ENCODE results near the gene TFF3.
A peak's percentile ranks its signal among the peaks of the same experiment; 100 is the strongest.

The TFF3 gene

DNA sequence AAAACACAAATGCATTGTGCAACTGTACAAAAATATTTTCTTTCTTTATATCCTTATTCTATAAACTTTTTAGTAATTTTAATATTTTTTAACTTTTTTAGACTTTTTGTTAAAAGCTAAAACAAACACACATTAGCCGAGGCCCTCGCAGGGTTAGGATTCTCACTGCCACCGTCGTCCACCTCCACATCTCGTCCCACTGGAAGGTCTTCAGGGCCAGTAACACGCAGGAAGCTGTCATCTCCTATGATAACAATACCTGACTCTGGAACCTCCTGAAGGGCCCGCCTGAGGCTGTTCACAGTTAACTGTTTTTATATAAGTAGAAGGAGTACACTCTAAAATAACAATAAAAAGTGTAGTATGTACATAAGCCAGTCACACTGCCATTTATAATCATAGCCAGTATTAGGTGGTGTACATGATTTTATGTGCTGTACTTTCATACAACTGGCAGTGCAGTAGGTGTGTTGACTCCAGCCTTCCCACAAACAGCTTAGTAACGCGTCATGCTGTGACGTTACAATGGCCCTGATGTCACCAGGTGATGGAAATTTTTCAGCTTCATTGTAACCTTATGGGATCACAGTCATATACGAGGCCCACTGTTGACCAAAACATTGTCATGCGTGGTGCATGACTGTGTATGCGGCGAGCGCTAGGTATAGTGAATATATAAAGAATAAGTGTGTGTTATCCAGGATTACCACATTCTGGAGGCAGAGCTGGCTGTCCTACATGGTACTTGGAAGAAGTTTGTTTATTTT, 26.8 kb upstream of the TFF3 start:
- Histone ChIP-seq H3K4me3 (no peak overlapping the region), H3K9me3 (no peaks in the 10 kb centered on the region), H3K27me3 (peaks cover 0 to 27% of the 10 kb centered on the region in 2 donors), H3K4me1 (peaks cover 0 to 8% (median 0%) of the 10 kb centered on the region in 4 donors), H3K27ac (no peak overlapping the region), H3K36me3 (no peaks in the 10 kb centered on the region)
- intact Hi-C loops (cut with DNase I; ENCODE audit: low total_unique reads) = no loop called here
- TF ChIP-seq, protein P1, sequence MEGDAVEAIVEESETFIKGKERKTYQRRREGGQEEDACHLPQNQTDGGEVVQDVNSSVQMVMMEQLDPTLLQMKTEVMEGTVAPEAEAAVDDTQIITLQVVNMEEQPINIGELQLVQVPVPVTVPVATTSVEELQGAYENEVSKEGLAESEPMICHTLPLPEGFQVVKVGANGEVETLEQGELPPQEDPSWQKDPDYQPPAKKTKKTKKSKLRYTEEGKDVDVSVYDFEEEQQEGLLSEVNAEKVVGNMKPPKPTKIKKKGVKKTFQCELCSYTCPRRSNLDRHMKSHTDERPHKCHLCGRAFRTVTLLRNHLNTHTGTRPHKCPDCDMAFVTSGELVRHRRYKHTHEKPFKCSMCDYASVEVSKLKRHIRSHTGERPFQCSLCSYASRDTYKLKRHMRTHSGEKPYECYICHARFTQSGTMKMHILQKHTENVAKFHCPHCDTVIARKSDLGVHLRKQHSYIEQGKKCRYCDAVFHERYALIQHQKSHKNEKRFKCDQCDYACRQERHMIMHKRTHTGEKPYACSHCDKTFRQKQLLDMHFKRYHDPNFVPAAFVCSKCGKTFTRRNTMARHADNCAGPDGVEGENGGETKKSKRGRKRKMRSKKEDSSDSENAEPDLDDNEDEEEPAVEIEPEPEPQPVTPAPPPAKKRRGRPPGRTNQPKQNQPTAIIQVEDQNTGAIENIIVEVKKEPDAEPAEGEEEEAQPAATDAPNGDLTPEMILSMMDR (IDR thresholded peaks at IDR 0.05) = no peak
- no peak for DNase-seq

DNA sequence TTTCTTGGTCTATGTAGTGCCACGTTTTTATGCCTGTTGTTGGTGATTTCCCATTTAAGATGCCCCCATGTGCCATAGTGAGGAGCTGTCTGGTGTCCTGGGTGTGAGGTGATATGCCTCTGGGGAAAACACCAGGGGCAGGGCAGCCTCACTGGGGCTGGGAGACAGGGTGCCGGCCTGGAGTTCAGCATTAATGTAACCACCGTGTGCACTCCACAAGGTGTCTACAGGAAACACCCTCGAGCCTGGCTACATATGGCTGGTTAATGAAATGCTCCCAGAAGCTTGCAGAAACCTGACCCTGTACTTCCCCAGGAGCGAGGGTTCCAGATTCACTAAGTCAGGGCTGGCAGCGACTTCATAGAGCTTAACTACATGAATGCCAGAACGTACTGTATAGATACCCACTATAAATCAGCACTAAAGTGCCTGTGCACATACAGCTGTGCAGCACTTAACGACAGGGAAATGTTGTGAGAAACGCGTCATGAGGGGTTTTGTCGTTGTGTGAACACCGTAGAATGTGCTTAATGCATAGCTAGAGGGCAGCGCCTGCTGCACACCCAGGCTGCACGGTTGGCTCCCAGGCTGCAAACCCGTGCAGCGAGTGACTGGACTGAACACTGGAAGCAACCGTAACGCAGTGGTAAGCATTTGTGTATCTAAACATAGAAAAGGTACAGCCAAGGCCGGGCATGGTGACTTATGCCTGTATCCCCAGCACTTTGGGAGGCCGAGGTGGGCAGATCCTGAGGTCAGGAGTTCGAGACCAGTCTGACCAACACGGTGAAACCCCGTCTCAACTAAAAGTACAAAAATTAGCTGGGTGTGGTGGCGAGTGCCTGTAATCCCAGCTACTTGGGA, 25.2 kb upstream of the TFF3 start:
- H3K36me3 ChIP-seq = no peaks in the 10 kb centered on the region
- H3K27me3 ChIP-seq = peaks cover 0 to 29% of the 10 kb centered on the region in 2 donors
- no peaks in the 10 kb centered on the region for H3K9me3 ChIP-seq
- no peak for DNase-seq
- H3K4me1 ChIP-seq = peaks cover 0 to 8% (median 0%) of the 10 kb centered on the region in 4 donors
- H3K4me3 ChIP-seq = no peak overlapping the region
- H3K27ac ChIP-seq = no peak overlapping the region
- TF ChIP-seq, protein P1 (IDR thresholded peaks at IDR 0.05) = no peak
- intact Hi-C loops (cut with DNase I; ENCODE audit: low total_unique reads) = no loop called here

DNA sequence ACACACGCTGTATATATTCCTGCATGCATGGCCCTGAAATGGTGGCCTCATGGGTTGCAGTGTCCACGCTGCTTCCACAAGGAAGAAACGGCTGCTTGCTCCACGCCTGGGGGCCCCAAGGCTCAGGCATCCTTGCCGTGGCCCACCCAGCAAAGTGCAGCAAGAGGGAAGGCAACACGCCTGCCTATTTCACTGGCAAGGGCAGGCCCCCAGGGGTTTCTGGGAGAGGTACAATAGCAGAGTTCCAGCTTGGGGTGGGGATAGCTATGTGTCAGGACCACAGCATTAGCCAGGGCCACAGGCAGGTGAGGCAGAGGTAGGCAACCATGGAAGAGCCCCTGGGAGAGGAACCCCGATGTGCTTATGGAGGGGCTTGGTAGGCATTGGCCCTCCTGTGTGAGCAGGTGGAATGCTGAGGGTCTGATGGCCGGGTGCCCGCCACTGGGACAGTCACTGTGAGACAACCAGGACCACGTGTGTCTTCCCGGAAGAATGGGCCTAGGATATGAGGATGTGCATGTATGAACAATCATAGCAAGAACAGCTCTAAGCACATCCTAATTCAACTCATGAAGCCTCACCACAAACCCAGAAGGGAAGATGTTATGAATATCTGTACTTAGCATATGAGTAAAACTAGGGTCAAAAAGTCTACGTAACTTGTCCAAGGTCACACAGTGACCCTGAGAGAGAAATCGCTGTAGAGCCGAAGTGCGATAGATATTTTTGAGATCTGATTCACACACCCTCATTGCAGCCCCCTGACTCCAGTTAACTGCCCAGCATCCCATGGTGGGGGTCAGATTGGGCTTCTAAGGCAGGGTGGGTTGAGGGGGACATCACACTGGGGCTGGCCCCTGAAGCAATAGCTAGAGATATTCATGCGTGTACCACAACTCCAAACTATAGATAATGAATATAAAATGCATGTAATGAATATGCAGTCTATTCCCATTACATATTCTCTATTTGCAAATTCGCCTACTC, 23.8 kb upstream of the TFF3 start:
- intact Hi-C loops (cut with DNase I; ENCODE audit: low total_unique reads) = loop anchor here (5.0 kb wide), 1 partner anchor 663 kb away; no protein-coding TSS in a partner anchor
- H3K36me3 ChIP-seq = no peaks in the 10 kb centered on the region
- TF ChIP-seq, protein P1 (IDR thresholded peaks at IDR 0.05) = no peak
- H3K4me3 ChIP-seq = no peak overlapping the region
- H3K9me3 ChIP-seq = no peaks in the 10 kb centered on the region
- H3K27ac ChIP-seq = no peak overlapping the region
- H3K27me3 ChIP-seq = peaks cover 0 to 36% of the 10 kb centered on the region in 2 donors
- peaks cover 0 to 8% (median 0%) of the 10 kb centered on the region in 4 donors for H3K4me1 ChIP-seq
- DNase-seq = no peak

DNA sequence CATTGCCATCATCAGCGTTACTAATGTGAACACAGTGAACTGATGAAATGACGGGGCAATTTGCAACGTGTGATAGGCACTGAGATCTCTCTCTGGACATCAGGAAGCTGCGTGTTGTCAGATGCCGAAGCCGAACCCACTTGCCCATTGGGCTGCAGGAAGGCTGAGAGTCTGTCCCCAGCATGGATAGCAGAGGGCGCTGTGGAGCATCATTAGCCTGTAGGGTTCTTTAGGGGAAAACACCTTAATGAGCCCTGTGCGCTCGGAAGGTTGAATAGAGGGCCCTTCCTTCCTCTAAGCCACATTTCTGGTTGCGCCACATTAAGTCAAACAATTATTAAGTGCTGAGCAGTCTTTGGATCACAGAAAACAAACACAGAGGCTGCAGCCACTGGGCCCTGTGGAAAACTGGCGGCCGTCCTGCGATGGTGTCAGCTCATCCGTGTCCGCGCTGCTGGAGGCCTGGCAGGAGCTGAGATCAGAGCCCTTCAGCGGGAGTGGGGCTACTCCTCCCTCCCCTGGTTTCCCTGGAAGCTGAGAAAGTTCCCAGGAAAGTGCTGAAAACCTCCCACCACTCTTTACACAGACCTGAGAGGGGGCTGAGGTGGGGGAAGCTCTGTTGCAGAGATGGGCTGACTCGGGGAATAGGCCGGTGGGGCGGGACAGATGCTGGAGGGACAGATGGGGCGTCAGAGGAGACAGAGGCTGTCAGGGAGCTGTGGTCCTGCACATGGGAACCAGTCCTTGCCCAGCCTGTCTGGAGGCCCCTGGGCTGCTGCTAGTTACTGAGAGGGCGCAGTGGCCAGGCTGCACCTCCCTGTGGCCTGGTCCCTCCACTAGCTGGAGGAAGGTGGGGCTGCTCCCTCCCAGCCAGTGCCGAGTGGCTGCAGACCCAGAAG, 22.9 kb upstream of the TFF3 start:
- DNase-seq = peak in 1 of 2 donors; percentile 58
- Histone ChIP-seq H3K27me3 (peaks cover 0 to 33% of the 10 kb centered on the region in 2 donors), H3K9me3 (no peaks in the 10 kb centered on the region), H3K36me3 (no peaks in the 10 kb centered on the region), H3K4me1 (peaks cover 0 to 8% (median 0%) of the 10 kb centered on the region in 4 donors), H3K27ac (no peak overlapping the region), H3K4me3 (no peak overlapping the region)
- TF ChIP-seq, protein P1 (IDR thresholded peaks at IDR 0.05) = peak; percentile 18 to 21
- intact Hi-C loops (cut with DNase I; ENCODE audit: low total_unique reads) = loop anchor here (5.0 kb wide), 1 partner anchor 664 kb away; no protein-coding TSS in a partner anchor
